ENCODE results near the gene CNTNAP2. TPM values are rescaled to one million over a fixed set of nuclear protein-coding genes. Genes with fewer than 3 reads are reported as not detected.

The CNTNAP2 gene
- total RNA-seq, 1 donor from 2014 or later, result 9.2 TPM

DNA sequence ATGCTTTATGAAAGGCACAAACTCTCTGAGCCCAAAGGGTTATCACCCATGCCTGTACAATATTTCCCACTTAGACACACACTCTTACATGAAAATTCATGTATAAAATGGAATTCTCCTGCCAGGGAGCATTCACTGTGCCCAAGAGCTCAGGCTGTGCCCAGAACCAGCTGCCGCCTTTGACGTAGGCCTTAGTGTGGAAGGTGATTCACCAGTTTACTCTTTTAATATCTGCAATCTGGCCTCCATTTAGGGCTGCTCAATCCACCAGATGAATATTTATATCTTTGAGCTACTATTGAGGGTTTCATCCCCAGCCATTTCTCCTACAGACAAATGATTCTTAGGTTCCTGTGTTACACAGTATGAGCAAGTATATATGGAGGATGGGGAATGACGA lies 849.7 kb downstream of the CNTNAP2 start:
- TF ChIP-seq, protein P1, sequence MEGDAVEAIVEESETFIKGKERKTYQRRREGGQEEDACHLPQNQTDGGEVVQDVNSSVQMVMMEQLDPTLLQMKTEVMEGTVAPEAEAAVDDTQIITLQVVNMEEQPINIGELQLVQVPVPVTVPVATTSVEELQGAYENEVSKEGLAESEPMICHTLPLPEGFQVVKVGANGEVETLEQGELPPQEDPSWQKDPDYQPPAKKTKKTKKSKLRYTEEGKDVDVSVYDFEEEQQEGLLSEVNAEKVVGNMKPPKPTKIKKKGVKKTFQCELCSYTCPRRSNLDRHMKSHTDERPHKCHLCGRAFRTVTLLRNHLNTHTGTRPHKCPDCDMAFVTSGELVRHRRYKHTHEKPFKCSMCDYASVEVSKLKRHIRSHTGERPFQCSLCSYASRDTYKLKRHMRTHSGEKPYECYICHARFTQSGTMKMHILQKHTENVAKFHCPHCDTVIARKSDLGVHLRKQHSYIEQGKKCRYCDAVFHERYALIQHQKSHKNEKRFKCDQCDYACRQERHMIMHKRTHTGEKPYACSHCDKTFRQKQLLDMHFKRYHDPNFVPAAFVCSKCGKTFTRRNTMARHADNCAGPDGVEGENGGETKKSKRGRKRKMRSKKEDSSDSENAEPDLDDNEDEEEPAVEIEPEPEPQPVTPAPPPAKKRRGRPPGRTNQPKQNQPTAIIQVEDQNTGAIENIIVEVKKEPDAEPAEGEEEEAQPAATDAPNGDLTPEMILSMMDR (conservative IDR thresholded peaks at IDR 0.05; ENCODE audit: low read depth, low read length), result no peak
- H3K4me3 ChIP-seq (ENCODE audit: low read depth, low read length), result no peak overlapping the region
- DNase-seq (ENCODE audit: low read depth), result no peak

DNA sequence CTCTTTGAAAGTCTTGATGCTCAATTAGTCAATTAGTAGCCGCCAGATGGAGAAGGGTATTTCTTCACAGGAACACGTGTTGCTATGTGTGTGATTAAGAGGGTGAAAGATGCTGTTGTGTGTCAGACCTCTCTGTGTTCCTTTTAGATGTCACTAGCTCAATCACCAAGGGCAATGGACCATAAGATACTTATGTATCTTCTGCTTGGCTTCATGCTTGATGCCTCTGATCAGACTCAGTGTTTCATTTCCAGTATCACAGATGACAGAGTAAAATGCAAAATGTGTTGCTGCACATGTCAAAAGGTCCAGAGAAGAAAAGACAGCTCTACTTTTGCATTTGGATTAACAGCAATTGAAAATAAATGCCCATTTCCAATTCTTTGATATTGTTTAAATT lies 865.9 kb downstream of the CNTNAP2 start:
- TF ChIP-seq, protein P1 (conservative IDR thresholded peaks at IDR 0.05; ENCODE audit: low read depth, low read length), result no peak
- DNase-seq (ENCODE audit: low read depth), result no peak

DNA sequence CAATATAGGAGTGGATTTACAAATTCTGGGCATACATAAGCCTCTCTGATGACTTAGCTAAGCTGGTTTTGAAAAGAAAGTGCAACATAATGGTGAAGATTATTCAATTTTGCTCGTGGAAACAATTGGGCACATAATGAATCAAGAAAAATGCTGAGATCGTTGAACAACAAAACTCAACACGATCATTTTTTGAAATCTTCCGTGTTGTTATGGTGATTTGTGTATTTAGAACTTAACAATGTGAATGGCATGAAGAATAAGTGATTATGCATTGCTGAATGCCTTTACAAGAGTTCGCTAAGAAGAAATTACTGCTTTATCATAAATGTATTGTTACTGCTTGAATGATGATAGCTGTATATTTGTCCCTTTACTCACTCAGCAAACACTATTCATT lies 875.0 kb downstream of the CNTNAP2 start:
- no peak overlapping the region for H3K4me3 ChIP-seq (ENCODE audit: low read depth, low read length)
- TF ChIP-seq, protein P1 (conservative IDR thresholded peaks at IDR 0.05; ENCODE audit: low read depth, low read length), result no peak
- no peak for DNase-seq (ENCODE audit: low read depth)

More for the DNA sequence above, 865.9 kb downstream of the CNTNAP2 start:
- H3K4me3 ChIP-seq (ENCODE audit: low read depth, low read length), result no peak overlapping the region

DNA sequence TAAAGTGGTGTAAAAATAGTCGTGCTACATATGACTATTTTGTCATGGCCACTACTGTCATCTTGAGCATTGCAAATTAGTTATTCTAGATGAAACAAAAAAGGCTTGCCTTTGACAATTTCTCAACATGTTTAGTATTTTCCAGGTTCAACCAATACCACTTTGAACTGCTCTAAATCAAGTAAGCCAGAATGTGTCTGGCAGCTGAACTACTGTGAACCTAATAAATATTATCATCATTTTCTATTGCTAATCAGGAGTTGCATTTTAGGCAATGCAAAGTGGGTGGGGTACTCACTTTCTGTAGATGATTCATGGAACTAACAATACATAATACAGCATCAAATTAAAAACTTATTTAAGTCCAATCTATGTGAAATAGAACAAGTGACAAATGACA lies 877.2 kb downstream of the CNTNAP2 start:
- TF ChIP-seq, protein P1 (conservative IDR thresholded peaks at IDR 0.05; ENCODE audit: low read depth, low read length), result no peak
- DNase-seq (ENCODE audit: low read depth), result no peak
- no peak overlapping the region for H3K4me3 ChIP-seq (ENCODE audit: low read depth, low read length)

- no peak for DNase-seq (ENCODE audit: low read depth)
- TF ChIP-seq, protein P1 (conservative IDR thresholded peaks at IDR 0.05; ENCODE audit: low read depth, low read length), result no peak
- no peak overlapping the region for H3K4me3 ChIP-seq (ENCODE audit: low read depth, low read length)
Observed at GRCh38 chr7:147008530-147008929, 891.9 kb downstream of the CNTNAP2 start.

DNA sequence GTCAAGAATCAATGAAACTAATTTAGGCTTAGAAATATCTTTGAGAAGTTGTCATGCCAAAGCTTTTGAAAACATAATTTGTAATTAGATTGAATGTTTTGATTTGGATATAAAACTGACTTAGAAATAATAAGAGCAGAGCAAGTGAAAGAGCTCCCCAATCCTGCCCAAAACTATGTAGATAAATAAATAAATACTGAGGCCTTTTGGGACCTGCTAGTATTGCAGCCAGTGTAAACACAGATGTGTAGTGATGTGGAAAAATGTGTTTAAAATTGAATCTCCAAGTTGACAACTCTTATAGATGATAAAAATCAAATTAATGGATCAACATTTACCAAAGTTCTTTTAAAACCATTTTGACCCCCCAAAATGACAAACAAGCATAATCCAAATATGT lies 896.1 kb downstream of the CNTNAP2 start:
- H3K4me3 ChIP-seq (ENCODE audit: low read depth, low read length), result no peak overlapping the region
- DNase-seq (ENCODE audit: low read depth), result no peak
- TF ChIP-seq, protein P1 (conservative IDR thresholded peaks at IDR 0.05; ENCODE audit: low read depth, low read length), result no peak

GRCh38 chr7:147013825-147014224 lies 897.2 kb downstream of the CNTNAP2 start:
- no peak for DNase-seq (ENCODE audit: low read depth)
- no peak overlapping the region for H3K4me3 ChIP-seq (ENCODE audit: low read depth, low read length)
- TF ChIP-seq, protein P1 (conservative IDR thresholded peaks at IDR 0.05; ENCODE audit: low read depth, low read length), result no peak
